HG03175 (cell line): ENCODE measurements around the gene KIF26B.
"Not testable (repeated sequence)": the region's sequence is repeated elsewhere in the genome, so short reads cannot be mapped to it uniquely, and the experiment has no call there.

Experiments
- ATAC-seq: cut with Tn5 transposase; IDR thresholded peaks from one replicate; pipeline ENCODE4 v1.9.1; 2021; ENCODE audit warnings: mild to moderate bottlenecking, moderate library complexity; ENCODE audit not compliant: unreplicated experiment

KIF26B gene

GRCh38 chr1:245377854-245378253 lies 223.1 kb downstream of the KIF26B start:
- no peak for ATAC-seq

GRCh38 chr1:245378311-245378722 lies 223.5 kb downstream of the KIF26B start:
- ATAC-seq, result no peak

- no peak for ATAC-seq
Measured at GRCh38 chr1:245378745-245379144, 224.0 kb downstream of the KIF26B start.

GRCh38 chr1:245380790-245381535 lies 226.2 kb downstream of the KIF26B start:
- no peak for ATAC-seq

GRCh38 chr1:245382981-245383380 lies 228.2 kb downstream of the KIF26B start:
- ATAC-seq, result no peak

GRCh38 chr1:245383396-245384330 lies 228.9 kb downstream of the KIF26B start:
- ATAC-seq, result no peak

GRCh38 chr1:245386297-245386971 lies 231.6 kb downstream of the KIF26B start:
- no peak for ATAC-seq

GRCh38 chr1:245388687-245389086 lies 233.9 kb downstream of the KIF26B start:
- no peak for ATAC-seq

- no peak for ATAC-seq
Measured at GRCh38 chr1:245389873-245390272, 235.1 kb downstream of the KIF26B start.

- no peak for ATAC-seq
Measured at GRCh38 chr1:245390975-245391374, 236.2 kb downstream of the KIF26B start.

- ATAC-seq, result no peak
Measured at GRCh38 chr1:245393694-245394093, 238.9 kb downstream of the KIF26B start.

GRCh38 chr1:245395680-245396079 lies 240.9 kb downstream of the KIF26B start:
- ATAC-seq, result no peak

- ATAC-seq, result no peak
Measured at GRCh38 chr1:245396615-245397014, 241.8 kb downstream of the KIF26B start.

GRCh38 chr1:245397771-245398170 lies 243.0 kb downstream of the KIF26B start:
- ATAC-seq, result no peak

- ATAC-seq, result no peak
Measured at GRCh38 chr1:245398180-245398579, 243.4 kb downstream of the KIF26B start.

- ATAC-seq, result no peak
Measured at GRCh38 chr1:245401881-245402587, 247.2 kb downstream of the KIF26B start.

GRCh38 chr1:245402998-245403397 lies 248.2 kb downstream of the KIF26B start:
- ATAC-seq, result not testable (repeated sequence)

GRCh38 chr1:245404527-245404926 lies 249.7 kb downstream of the KIF26B start:
- no peak for ATAC-seq

GRCh38 chr1:245404952-245405351 lies 250.2 kb downstream of the KIF26B start:
- no peak for ATAC-seq

GRCh38 chr1:245406426-245406825 lies 251.6 kb downstream of the KIF26B start:
- ATAC-seq, result no peak

GRCh38 chr1:245407983-245408382 lies 253.2 kb downstream of the KIF26B start:
- ATAC-seq, result no peak
